ENCODE data around the gene VASN.

Gene VASN

GRCh38 chr16:4428500-4428899, 56.9 kb downstream of the VASN start:
- no peaks in the 10 kb centered on the region for H3K27me3 ChIP-seq
- TF ChIP-seq CTCF (IDR thresholded peaks at IDR 0.05) = no peak
- H3K9me3 ChIP-seq = no peaks in the 10 kb centered on the region
- no peak overlapping the region for H3K4me3 ChIP-seq (ENCODE audit: low read depth in 1 of 2, low read length in 1 of 2)
- H3K27ac ChIP-seq = no peak overlapping the region
- no peaks in the 10 kb centered on the region for H3K36me3 ChIP-seq
- peaks cover 16 to 19% of the 10 kb centered on the region in 2 experiments for H3K4me1 ChIP-seq (ENCODE audit: control insufficient read depth in 1 of 2, insufficient read depth in 1 of 2, low read depth in 1 of 2, low read length in 1 of 2)

- H3K36me3 ChIP-seq = peaks cover 6% of the 10 kb centered on the region
- H3K27ac ChIP-seq = no peak overlapping the region
- no peak overlapping the region for H3K4me3 ChIP-seq (ENCODE audit: low read depth in 1 of 2, low read length in 1 of 2)
- no peaks in the 10 kb centered on the region for H3K9me3 ChIP-seq
- no peak for TF ChIP-seq CTCF (IDR thresholded peaks at IDR 0.05)
- H3K27me3 ChIP-seq = no peaks in the 10 kb centered on the region
- H3K4me1 ChIP-seq (ENCODE audit: control insufficient read depth in 1 of 2, insufficient read depth in 1 of 2, low read depth in 1 of 2, low read length in 1 of 2) = peaks cover 6 to 9% of the 10 kb centered on the region in 2 experiments
These were observed 59.4 kb downstream of the VASN start for GRCh38 chr16:4431023-4431422.

Data from neutrophil (primary cell).